ENCODE results near the gene RAB24.
"Not testable (repeated sequence)": the region's sequence is repeated elsewhere in the genome, so short reads cannot be mapped to it uniquely, and the experiment has no call there.

RAB24 gene

DNA sequence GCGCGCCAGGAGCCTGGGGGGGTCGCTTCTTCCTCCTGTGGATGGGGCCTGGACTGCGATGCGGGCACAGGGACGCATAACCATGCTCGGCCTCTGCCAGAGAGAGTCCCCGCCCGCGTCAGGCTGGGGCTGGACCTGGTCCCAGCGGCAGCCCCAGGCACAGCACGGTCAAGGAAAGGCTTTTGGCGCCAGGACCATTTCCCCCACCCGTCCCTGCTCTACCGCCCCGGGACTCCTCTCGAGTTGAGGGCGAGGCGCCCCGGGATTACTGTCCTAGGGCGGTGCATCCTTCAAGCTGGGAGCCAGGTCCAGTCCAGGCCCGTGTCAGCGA, 7.8 kb upstream of the RAB24 start:
- DNase-seq (ENCODE audit: low spot score), result peak; percentile 59

DNA sequence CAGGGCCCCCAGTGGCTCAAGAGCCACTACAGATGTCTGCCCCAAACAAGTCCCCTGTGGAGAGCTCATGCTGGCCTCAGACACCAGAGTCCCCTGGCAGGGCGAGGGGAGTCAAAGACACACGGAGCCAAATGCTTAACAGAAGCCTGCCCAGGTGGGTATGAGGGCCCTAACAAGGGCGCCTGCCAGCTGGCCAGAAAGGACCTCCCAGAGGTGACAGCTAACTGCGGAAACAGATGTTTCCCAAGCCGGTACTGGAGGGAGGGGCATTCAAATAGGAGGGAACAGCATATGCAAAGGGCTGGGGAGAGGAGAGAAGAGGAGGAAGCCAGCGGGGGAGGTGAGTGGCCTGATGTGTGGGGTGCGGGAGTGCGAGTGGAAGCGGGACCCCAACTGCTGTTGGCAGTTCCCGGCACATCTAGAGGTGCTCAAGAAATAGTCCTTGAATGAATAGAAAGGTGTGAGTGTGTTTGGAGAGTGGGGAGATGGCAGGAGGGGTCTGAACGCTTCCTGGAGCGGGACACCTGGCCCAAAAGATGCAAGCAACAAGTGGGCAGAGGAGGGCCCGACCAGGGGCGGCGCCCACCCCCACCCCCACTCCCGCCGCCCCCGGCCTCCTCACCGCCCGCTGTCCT, 7.4 kb upstream of the RAB24 start:
- DNase-seq (ENCODE audit: low spot score), result no peak

DNA sequence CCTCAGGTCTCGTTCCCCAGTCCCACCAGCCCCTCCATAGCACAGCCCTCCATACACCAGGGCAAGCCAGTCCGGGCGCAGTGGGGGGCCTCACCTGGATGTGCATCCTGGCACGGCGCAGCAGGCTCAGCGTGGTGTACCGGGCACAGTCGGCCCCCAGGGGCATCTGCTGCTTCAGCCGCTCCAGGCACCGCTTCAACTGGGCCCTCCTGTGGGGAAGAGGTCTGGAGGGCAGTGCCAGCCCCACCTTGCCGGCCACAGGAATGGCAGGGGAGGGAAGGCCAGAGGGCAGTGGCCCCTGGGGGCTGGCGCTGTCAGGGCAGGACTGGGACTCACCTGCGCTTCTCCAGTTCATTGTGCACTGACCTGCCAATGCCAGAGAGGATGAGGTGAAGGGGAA, 6.8 kb upstream of the RAB24 start:
- DNase-seq (ENCODE audit: low spot score), result no peak

DNA sequence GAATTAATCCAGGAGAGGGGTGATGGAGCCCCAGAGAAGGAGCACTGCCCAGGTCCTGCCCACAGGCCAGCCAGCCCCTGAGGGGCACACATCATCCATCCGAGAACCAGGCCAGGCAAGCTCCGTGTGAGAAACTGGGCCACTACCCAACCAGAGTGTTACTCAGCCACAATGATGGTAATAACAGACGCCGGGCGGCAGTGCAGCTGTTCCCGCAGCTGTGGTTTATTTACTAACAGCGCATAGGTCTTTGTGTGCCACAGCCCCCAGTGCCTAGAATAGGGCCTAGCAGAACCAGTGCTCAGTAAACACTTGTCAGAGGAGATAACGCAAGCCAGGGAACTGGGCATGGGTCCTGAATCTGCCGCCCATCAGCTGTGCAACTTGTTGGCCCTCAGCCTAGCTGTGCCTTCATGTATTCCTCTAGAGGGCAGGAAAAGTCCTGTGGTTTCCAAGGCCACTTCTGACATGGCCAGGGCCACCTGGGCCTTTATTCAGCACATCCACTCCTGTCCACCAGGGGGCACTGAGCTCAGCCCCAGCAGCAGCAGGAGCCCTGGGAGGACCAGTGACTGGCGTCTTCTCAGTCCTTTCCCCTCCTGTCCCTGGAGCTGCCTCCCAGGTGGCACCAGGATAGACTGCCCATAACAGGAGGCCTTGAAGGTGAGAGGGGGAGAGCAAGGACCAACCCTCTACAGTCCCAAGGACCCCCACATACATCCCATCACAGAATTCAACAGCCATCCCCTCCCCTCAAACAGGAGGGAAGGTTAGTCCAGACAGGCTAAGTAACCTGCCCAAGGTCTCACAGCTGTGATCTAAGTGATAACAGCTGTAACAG, 6.1 kb upstream of the RAB24 start:
- DNase-seq (ENCODE audit: low spot score), result peak; percentile 78

DNA sequence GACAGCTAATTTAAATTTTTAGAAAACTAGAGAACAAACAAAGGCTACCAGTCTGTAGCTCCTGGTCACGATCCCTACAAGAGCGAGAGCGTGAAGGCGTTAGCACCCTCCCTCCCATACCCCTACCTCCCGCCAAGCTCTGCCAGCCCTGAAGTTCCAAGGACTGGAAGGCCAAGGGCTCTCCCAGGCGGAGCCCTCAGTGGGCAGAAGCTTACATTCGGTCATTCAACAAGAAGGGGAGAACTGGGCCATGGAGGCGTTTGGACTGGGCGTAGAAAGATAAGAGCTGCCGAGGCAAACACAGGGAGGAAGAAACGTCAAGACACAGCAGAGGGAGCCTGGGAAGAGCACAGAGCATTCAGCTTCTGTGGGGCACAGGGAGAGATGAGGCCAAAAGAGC, 5.2 kb upstream of the RAB24 start:
- DNase-seq (ENCODE audit: low spot score), result no peak

DNA sequence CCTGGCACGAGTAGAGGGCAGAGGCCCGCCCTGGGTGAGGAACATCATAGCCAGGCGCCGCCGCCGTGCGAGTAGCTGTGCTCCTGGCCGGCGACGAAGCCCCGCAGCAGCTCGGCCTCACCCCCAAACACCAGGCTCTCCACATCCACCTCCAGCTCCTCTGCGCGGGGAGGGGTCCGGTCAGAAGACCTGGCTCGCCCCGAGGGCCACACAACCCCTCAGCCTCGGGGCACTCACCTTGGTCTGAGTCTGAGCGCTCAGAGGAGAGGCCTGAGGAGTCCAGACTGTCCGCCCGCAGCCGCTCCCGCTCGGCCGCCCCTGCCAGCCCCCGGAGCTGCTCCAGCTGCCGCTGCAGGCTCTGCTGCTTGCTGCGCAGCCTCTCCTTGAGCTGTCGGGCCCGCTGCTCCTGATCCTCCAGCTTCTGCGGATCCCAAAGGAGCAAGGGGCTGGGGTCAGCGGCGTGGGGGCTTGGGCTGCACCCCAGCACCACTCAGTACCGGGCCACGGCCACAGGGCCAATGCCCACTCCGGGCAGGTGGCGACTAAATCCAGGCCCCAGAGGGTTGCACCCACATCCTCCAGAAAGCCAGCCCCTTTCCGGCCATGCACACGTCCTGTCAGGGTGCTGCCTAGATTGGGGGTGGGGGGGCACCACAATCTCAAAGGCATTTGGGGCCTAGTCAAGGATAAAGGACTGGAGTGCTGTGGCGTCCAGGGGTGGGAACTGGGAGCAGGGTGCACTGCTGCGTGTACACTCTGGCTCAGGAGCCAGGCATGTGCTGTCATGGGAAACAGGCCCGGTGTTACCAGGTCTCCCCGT, 4.2 kb upstream of the RAB24 start:
- no peak for DNase-seq (ENCODE audit: low spot score)

DNA sequence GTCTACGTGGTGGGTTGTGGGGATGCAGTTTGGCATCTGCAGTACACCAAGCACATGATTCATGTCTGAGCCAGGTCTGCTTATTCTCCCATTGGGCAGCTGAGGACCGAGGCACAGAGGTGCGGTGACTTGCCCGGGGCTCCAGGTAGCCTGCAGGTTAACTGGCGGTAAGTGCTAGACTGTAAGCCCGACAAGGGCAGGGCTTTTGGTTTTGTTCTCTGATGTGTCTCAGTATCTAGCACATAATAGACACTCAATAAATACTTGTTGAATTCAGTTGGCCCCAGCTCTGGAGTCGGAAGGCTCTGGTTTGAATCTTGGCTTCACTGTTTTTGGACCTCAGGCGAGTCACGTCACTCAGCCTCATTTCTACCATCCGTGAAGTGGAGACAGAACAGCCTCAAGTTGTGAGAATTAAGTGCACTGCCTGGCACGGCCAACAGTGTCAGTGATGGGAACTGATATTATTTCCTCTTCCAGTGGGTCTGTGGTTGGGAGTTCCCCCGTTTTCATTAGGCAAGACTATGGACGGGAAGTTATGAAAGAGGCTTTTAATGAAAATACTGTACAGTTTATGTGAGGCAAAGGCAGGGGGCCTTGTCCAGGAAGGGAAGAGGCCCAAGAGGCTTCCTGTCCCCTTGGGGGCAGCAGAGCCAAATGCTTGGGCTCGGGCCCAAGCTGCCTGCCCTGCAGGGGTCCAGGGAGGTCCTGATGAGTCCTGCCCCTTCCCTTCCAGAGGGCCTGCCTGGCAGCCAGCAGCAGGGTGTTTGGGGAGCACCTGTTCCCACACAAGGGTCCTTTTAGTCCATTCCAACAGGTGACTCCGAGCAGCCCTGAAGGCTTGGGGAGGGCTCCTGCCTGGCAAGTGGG, 3.4 kb upstream of the RAB24 start:
- no peak for DNase-seq (ENCODE audit: low spot score)

DNA sequence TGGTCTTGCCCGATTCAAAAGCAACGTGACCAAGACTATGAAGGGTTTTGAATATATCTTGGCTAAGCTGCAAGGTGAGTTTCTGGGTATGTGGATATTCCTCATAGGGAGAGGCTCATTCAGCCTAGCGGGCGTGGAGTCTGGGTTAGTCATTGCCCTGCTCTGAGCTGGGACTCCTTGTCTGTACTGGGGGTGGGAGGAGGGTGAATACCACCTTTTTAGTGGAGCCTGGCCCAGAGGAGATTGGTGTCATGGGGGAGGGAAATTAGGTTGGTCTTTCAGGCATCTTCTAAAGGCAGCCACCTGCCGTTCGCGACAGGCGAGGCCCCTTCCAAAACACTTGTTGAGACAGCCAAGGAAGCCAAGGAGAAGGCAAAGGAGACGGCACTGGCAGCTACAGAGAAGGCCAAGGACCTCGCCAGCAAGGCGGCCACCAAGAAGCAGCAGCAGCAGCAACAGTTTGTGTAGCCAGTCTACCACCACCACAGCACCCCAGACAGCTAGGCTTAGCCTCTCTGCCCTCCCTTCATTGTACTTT, 2.7 kb upstream of the RAB24 start:
- DNase-seq (ENCODE audit: low spot score), result not testable (repeated sequence)

DNA sequence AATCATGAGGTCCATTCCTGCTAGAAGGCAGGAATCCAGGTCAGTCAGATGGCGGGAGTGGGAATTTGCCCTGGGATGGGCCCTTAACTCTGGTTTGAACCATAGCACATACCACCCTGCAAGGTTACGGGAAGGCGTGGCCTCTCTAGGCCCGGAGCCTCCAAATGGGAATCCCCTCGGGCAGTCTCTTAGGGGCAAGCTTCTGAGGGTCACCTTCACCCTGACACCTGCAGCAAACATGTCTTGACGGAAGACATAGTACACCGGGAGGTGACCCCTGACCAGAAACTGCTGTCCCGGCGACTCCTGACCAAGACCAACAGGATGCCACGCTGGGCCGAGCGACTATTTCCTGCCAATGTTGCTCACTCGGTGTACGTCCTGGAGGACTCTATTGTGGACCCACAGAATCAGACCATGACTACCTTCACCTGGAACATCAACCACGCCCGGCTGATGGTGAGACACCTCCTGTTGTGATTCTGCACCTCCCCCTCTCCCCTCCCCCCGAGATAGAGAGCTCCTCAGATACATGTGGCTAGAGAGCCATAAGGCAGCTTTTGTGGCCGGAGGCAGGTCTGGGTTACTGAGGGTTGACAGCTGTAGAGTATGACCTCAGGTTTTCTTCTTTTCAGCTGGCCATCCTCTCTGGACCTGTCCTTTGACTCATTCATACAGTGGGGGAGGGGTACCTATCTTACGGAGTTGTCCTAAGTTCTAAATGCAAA, 1.0 kb upstream of the RAB24 start:
- no peak for DNase-seq (ENCODE audit: low spot score)

DNA sequence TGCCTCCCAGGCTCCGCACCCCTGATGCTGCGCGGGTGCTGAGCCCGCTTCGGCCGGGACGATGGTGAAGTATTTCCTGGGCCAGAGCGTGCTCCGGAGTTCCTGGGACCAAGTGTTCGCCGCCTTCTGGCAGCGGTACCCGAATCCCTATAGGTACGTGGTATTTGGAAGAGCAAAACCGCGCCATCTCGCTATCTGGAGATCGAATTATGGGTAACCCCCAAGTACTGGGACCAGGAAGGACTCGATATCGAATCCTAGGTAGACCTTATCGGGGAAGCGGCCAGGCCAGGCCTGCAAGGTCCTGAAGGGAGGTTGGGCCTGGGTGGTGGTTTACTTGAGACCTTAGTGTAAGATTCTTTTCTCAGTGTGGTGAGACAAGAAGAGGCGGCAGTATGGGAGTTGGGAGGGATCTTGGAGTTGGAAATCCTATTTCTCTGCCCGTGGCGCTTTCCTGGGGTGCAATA, 439 bp upstream of the RAB24 start:
- no peak for DNase-seq (ENCODE audit: low spot score)

DNA sequence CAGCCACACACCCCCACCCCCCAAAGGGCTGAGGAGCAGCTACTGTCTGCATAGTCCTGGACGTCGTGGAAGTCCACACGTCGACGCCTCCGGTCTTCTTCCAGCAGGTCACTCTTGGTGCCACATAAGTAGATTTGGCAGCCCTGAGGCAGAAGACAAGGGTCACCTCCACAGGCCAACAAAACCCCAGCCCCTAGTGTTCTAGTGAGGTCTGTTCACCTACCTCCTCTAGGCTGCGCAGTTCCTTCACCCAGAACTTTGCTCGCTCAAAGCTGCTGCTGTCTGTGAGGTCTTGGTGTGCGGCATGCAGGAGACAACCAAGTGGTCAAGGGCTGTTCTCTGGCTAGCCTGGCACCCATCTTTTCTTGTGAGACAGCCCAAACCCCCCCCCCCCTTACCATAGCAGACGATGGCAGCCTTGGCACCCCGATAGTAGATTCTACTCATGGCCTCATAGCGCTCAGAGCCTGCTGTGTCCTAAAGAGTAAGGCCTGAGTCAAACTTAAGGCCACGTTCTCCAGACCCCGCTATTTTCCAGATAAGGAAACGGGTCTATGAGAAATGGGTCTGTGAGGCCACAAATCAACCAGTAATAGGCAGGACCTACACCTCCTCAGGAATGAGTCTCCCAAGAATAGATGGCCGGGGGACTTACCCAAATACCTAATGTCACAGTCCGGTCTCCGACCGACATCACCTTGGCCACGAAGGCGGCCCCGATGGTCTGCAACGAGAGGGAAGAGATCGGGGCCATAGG, 987 bp downstream of the RAB24 start:
- DNase-seq (ENCODE audit: low spot score), result peak; percentile 37

DNA sequence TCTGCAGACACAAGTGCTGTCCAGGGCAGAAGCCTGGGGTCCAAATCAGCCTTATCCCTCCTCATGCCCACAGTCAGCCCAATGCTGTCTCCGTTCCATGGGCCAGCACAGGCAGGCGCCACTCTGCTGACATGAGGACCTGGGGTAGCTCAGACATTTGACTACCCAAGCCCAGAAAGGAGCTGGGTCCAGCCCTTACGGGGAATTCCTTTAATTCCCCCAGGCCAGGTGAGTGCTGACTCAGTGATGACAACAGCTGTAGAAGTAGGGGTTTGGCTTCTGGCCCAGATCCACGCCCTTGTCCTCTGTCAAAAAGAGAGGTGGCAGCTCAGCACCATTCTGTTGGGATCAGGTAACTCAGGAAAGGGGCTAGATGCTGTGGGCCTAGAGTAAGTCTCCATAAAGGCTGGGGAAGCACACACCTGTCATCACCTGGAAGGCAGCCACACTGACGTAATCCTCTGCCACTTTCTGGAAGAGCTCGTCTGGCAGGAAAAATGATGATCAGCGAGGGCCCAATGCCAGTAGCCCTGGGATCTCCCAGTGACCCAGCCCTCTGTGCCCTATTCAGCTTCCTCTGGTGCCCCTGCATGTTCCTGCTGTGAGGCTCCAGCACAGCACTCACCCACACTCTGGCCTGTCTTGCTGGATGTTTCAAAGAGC, 1.9 kb downstream of the RAB24 start:
- no peak for DNase-seq (ENCODE audit: low spot score)

DNA sequence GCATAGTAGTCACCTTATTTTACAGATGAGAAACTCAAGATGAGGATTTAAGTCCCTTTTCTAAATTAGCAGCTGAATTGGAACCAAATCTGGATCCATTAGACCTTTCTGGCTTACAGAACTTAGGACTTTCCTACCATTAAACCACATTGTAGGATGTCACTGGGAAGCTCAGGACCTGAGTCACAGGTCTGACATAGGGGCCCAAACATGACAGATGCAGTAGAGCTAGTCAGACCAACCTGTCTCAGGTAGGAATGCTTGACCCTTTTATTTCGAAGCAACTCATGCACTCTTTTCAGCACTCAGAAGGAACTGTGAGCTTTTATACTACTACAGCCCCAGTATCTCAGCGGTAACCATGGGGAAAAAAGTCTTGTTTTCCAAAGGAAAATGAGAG, 2.6 kb downstream of the RAB24 start:
- no peak for DNase-seq (ENCODE audit: low spot score)

DNA sequence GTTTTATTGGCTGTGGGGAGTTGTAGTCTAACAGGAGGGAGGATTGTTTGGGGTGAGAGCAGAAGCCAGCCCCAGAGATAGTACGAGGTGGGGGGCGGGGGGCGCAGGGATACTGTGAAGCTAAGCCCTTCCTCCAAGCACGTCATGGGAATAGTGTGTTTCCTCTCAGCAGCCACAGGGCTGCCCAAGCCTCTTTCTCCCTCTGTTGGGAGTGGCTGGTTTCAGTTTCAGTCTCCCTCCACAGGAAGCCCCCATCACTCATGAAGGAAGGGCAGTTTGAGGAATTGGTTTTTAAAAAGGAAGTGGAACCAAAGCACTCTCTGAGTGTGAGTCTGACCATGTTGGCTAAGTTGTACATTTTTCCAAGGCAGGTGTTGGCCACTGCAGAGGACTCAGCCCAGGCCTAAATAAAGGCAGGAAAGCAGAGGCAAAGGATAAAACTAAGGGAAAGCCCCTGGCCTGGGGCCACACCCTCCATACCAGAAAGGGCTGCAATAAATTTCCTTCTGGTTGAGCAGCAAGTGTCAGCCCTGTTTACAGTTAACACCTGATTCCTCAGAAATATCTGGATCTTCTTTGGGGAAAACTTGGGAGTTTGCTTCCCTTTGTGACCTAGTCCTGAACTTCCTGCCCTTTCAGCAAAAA, 3.2 kb downstream of the RAB24 start:
- peak; percentile 81 for DNase-seq (ENCODE audit: low spot score)

DNA sequence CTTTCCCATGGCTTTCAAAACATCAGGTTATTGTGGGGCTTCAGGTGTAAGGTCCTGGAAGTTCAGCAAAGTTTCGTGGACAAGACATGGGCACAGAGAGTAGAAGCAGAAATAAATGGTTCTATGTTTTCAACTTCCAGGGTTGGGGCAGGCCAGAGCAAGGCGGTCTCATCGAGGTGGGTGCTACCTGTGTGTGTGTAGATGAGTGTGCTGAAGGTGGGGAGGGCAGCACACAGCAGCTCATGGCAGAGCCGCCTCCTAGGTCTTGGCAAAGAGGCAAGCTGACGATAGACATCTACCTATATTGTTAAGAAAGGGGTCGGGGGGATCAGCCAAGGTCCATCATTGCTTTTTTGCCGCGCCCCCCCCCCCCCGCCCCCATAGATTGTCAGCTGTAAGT, 3.8 kb downstream of the RAB24 start:
- no peak for DNase-seq (ENCODE audit: low spot score)

DNA sequence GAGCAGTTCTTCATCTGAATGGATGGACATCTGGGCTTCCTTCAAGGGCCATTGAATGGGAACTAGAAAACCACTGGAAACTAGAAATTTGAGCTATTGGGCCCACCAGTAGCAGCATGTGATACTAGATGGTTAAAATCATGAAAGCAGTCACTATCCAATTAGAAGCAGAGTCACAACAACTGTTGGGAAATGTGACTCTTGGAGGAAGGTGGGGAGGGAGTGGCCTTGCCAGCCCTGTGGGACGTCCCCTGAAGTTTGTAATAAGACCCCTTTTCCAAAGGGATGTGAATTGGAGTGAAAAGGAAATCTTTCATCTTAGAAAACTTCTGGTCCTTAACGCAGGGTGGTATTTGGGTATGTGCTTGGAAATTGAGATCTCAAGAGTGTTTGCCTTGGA, 5.6 kb downstream of the RAB24 start:
- no peak for DNase-seq (ENCODE audit: low spot score)

DNA sequence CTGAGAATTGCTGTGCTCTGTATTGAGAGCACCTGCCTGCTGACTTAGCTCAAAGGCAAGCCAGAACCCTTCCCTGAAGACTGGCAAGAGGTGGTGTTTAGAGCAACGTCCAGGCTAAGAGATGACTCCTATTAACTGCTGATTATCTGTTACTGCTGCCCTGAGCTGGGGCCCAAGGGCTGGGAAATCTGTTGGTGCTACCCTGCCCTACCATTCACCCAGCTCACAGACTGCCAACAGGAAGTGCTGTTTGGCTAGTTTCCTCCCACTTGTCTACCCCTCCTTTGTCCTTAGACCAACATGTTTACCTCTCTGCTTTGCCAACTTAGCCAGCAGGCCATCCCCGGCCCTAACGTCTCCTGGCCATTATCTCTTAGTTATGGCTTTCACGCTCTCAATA, 6.9 kb downstream of the RAB24 start:
- no peak for DNase-seq (ENCODE audit: low spot score)

DNA sequence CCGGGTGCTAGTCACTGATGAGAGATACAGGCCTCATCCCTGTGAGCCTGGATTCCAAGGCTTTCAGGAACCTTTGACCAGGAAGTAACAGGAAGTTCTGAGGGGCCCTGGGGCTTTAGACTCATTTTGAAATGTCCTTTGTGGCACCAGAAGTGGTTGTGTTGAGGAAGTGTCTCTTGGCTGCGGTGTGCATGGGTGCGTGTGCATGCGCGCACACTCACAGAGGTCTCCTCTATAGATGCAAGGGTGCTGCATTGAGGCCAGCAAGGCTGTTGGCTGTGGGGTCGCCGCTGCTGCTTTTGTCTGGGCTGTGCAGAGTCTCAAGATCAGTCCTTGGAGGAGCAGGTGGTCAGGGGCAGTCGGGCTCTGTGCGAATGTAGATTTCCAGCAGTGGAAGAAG, 7.6 kb downstream of the RAB24 start:
- DNase-seq (ENCODE audit: low spot score), result no peak

DNA sequence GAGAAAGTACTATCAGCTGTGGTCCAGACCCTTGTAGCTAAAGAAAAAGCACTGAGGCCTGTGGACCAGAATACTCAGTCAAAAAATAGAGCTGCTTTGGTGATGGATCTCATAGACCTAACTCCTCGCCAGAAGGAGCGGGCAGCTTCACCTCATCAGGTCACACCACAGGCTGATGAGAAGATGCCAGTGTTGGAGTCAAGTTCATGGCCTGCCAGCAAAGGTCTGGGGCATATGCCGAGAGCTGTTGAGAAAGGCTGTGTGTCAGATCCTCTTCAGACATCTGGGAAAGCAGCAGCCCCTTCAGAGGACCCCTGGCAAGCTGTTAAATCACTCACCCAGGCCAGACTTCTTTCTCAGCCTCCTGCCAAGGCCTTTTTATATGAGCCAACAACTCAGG, 8.9 kb downstream of the RAB24 start:
- DNase-seq (ENCODE audit: low spot score), result no peak
